ENCODE results near the gene PPIE. TPM values are rescaled to one million over a fixed set of nuclear protein-coding genes. Genes with fewer than 3 reads are reported as not detected.
A peak's percentile ranks its signal among the peaks of the same experiment; 100 is the strongest.

Gene PPIE
- total RNA-seq, 2 donors from 2014 or later, result 56.0 to 68.7 TPM

GRCh38 chr1:39732730-39733129, 6.0 kb upstream of the PPIE start:
- peaks cover 46% of the 10 kb centered on the region for H3K27me3 Mint-ChIP-seq
- no peaks in the 10 kb centered on the region for H3K9me3 Mint-ChIP-seq
- no peak for ATAC-seq (replicated peaks)
- no peaks in the 10 kb centered on the region for H3K36me3 Mint-ChIP-seq (ENCODE audit: low read depth)
- peaks cover 10% of the 10 kb centered on the region for H3K4me1 Mint-ChIP-seq
- no peak overlapping the region for H3K4me3 Mint-ChIP-seq
- H3K27ac Mint-ChIP-seq, result no peak overlapping the region

DNA sequence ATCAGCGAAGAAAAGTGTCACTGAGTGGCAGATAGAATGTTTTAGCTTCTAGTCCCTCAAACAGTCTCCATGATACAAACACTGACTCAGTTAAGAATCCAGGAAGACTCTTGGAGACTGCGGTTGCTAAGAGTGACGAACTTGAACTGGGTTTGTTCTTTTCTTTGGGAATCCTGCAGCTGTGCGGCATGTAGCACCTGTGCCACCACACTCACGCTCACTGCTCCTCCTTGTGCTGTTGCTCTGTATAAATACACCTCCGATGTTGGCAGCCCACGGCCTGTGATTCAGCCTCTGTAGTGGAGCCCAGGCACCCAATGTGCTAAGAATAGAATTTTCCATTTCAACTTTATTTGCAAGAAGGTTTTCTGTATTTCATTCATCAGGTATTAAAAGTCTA, 5.5 kb upstream of the PPIE start:
- H3K4me3 Mint-ChIP-seq, result no peak overlapping the region
- no peaks in the 10 kb centered on the region for H3K9me3 Mint-ChIP-seq
- H3K27me3 Mint-ChIP-seq, result peaks cover 42% of the 10 kb centered on the region
- no peaks in the 10 kb centered on the region for H3K36me3 Mint-ChIP-seq (ENCODE audit: low read depth)
- ATAC-seq (replicated peaks), result no peak
- no peak overlapping the region for H3K27ac Mint-ChIP-seq
- H3K4me1 Mint-ChIP-seq, result peaks cover 10% of the 10 kb centered on the region

DNA sequence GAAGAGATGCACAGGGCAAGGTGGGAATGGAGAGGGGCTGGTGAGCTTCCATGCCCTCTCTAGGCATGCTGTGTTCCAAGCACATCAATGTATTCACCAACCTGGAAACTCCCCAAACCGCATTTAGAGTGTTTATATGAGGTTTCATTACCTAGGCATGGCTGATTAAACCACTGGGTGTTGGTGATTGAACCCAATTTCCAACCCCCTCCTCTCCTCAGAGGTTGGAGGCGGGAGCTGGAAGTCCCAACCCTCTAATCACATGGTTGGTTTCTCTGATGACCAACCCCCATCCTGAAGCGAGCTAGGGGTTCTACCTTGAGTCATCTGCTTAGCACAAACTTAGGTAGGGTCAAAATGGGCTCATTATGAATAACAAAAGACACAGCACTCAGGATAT, 3.0 kb upstream of the PPIE start:
- Mint-ChIP-seq H3K27me3 (peaks cover 18% of the 10 kb centered on the region), H3K9me3 (no peaks in the 10 kb centered on the region), H3K4me3 (no peak overlapping the region), H3K4me1 (peaks cover 11% of the 10 kb centered on the region), H3K27ac (no peak overlapping the region), H3K36me3 (ENCODE audit: low read depth) (peaks cover 21% of the 10 kb centered on the region)
- ATAC-seq (replicated peaks), result peak; percentile 47

DNA sequence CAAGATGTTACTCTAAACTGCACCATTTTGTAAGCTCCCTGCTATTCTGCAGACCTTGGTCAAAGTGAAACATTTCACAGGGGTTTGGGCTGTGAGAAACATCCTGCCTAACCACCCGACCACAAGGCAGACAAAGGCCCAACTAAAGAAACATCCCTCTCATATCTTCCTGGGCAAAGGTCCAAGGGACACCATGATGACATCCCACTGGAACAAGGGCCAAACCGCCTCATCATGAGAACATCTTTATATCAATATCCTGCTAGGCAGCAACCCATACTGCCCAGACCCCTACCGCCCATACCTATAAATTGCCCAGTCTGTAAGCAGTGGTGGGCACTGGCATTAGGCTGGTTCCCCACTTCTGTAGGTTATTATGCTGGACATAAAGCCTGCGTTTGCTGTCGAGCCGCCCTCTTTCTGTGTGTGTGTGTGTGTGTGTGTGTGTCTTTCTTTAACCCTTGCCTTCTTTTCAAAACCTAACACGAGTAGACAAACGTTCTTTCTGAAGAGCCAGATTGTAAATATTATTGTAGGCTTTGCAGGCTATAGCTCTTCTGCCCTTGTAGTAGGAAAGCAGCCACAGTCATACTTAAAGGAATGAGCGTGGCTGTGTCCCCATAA, 1.0 kb upstream of the PPIE start:
- H3K27ac Mint-ChIP-seq, result no peak overlapping the region
- H3K27me3 Mint-ChIP-seq, result peaks cover 13% of the 10 kb centered on the region
- peaks cover 11% of the 10 kb centered on the region for H3K4me1 Mint-ChIP-seq
- no peak overlapping the region for H3K4me3 Mint-ChIP-seq
- H3K9me3 Mint-ChIP-seq, result no peaks in the 10 kb centered on the region
- peaks cover 41% of the 10 kb centered on the region for H3K36me3 Mint-ChIP-seq (ENCODE audit: low read depth)
- ATAC-seq (replicated peaks), result no peak

DNA sequence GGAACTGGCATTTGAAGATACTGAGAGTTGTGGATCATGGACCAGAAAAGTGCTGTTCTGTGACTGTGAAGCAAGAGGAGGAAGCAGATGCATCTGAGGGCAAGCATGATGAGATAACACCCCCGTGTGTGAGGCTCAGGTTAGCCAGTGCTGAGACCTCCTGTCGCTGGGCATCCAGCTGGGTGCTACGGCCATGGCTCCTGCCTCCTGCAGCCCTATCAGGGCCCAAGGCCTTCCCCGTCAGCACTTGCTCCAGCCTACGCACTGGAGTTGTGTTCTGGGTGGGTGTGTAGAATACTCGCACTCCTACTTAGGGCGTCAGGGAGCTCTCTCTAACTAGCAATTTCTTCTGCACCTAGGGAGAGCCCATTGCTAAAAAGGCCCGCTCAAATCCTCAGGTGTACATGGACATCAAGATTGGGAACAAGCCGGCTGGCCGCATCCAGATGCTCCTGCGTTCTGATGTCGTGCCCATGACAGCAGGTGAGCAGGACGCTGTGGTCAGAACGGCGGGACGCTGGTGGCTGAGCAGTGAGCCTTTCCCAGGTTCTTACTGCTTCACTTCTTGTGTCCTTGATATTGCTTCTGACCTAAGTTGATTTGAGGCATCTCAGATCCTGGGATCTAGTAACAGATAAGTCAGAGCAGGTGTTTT, 6.5 kb downstream of the PPIE start:
- Mint-ChIP-seq H3K4me1 (peaks cover 2% of the 10 kb centered on the region), H3K36me3 (ENCODE audit: low read depth) (peaks cover 97% of the 10 kb centered on the region), H3K4me3 (no peak overlapping the region), H3K27me3 (no peaks in the 10 kb centered on the region), H3K9me3 (no peaks in the 10 kb centered on the region), H3K27ac (no peak overlapping the region)
- ATAC-seq (replicated peaks), result no peak

DNA sequence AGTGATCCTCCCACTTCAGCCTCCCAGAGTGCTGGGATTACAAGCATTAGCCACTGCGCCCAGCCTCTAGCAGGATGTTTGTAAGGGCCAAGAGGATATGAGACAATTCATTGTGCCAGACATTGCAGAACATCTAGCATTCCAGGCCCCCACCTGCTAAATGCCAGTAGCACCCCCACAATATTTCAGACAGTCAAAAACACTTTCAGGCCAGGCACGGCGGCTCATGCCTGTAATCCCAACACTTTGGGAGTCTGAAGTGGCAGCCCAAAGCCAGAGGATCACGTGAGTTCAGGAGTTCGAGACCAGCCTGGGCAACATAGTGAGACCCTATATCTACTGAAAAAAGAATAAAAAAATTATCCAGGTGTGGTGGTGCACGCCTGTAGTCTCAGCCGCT, 12.9 kb downstream of the PPIE start:
- Mint-ChIP-seq H3K4me1 (peaks cover 4% of the 10 kb centered on the region), H3K4me3 (no peak overlapping the region), H3K27ac (no peak overlapping the region), H3K27me3 (no peaks in the 10 kb centered on the region), H3K36me3 (ENCODE audit: low read depth) (peaks cover 99% of the 10 kb centered on the region), H3K9me3 (no peaks in the 10 kb centered on the region)
- no peak for ATAC-seq (replicated peaks)

DNA sequence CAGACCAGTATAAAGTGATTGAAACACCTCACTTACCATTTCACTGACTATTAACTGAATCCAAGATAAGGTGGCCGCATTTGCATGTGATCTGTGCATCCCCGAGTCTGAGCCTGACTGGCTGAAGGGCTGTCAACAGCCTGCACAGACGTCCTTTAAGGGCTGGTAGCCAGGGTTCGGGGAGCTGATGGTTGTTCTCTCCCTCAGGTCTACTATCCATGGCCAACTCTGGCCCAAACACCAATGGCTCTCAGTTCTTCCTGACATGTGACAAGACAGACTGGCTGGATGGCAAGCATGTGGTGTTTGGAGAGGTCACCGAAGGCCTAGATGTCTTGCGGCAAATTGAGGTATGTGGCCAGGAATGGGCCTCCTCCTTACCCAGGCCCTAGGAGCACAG, 14.0 kb downstream of the PPIE start:
- Mint-ChIP-seq H3K36me3 (ENCODE audit: low read depth) (peaks cover 100% of the 10 kb centered on the region), H3K4me1 (peaks cover 4% of the 10 kb centered on the region), H3K9me3 (no peaks in the 10 kb centered on the region), H3K4me3 (no peak overlapping the region), H3K27ac (no peak overlapping the region), H3K27me3 (no peaks in the 10 kb centered on the region)
- no peak for ATAC-seq (replicated peaks)

DNA sequence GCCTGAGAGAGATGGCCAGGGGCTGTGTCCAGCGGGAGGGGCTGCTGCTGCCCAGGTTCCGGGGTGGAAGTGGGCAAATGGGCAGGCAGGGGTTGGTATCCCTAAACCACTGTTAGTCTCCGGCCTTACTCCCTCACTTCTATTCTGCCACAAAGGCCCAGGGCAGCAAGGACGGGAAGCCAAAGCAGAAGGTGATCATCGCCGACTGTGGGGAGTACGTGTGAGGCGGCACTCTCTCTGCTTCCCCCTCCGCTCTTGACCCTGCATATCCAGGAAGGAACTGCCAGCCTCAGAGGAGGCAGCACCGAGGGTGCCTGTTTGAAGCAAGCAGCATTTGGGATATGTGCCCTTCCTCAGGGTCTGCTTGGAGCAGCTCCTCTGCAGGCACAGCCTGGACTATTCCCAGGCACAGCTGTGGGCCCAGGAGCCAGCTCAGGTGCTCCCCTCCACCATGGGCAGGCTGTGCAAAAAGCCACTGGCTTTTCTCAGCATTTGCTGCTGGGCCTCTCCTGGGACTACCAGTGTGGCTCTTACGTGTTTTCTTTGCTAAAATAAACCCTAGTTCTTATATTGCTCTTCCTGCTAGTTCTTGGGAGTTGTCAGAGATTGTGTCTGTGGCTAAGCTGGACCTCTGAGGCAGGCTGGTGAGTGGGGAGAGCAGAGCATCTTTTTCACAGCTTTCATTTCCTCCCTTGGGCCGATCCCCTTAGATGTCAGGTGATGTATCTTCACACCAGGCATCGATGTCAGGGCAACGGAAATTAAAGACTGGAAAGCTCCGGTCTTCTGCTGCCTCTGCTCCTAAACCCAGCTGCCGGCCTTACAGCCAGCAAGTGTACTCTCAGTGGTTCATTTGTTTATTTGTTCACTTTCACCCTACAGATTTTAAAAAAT, 14.7 kb downstream of the PPIE start:
- ATAC-seq (replicated peaks), result no peak
- no peak overlapping the region for H3K27ac Mint-ChIP-seq
- no peaks in the 10 kb centered on the region for H3K27me3 Mint-ChIP-seq
- peaks cover 100% of the 10 kb centered on the region for H3K36me3 Mint-ChIP-seq (ENCODE audit: low read depth)
- H3K4me3 Mint-ChIP-seq, result no peak overlapping the region
- H3K4me1 Mint-ChIP-seq, result peaks cover 4% of the 10 kb centered on the region
- H3K9me3 Mint-ChIP-seq, result no peaks in the 10 kb centered on the region

DNA sequence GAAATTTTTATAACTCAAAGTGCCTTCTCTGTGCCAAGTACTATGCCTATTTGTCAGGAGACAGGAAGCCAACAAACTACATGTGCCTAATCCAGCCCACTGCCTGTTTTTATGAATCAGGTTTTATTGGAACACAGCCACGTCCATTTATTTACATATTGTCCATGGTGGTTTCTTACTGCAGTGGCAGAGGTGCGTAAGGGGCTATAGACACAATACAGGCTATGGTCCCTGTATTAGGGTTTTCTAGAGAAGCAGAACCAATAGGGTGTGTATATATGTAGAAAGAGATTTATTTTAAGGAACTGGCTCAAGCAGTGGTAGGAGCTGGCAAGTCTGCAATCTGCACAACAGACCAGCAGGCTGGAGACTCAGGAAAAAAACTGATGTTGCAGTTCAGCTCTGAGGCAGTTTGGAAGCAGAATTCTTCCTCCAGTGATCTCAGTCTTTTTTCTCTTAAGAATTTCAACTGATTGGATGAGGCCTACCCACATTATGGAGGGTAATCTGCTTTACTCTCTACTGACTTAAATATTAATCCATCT, 15.4 kb downstream of the PPIE start:
- Mint-ChIP-seq H3K27ac (no peak overlapping the region), H3K4me3 (no peak overlapping the region), H3K36me3 (ENCODE audit: low read depth) (peaks cover 95% of the 10 kb centered on the region)

GRCh38 chr1:39754906-39755504, 16.3 kb downstream of the PPIE start:
- Mint-ChIP-seq H3K4me1 (peaks cover 4% of the 10 kb centered on the region), H3K4me3 (no peak overlapping the region), H3K27me3 (no peaks in the 10 kb centered on the region), H3K9me3 (no peaks in the 10 kb centered on the region), H3K27ac (no peak overlapping the region), H3K36me3 (ENCODE audit: low read depth) (peaks cover 86% of the 10 kb centered on the region)
- ATAC-seq (replicated peaks), result no peak

More for the DNA sequence above, 15.4 kb downstream of the PPIE start:
- no peak for ATAC-seq (replicated peaks)
- Mint-ChIP-seq H3K9me3 (no peaks in the 10 kb centered on the region), H3K4me1 (peaks cover 4% of the 10 kb centered on the region), H3K27me3 (no peaks in the 10 kb centered on the region)

- Mint-ChIP-seq H3K4me3 (no peak overlapping the region), H3K4me1 (no peaks in the 10 kb centered on the region), H3K9me3 (no peaks in the 10 kb centered on the region), H3K27me3 (no peaks in the 10 kb centered on the region), H3K36me3 (ENCODE audit: low read depth) (peaks cover 75% of the 10 kb centered on the region), H3K27ac (no peak overlapping the region)
- no peak for ATAC-seq (replicated peaks)
These were observed 17.4 kb downstream of the PPIE start for GRCh38 chr1:39755965-39756659.

GRCh38 chr1:39757501-39757900, 18.8 kb downstream of the PPIE start:
- Mint-ChIP-seq H3K36me3 (ENCODE audit: low read depth) (peaks cover 61% of the 10 kb centered on the region), H3K4me1 (no peaks in the 10 kb centered on the region), H3K4me3 (no peak overlapping the region), H3K27me3 (no peaks in the 10 kb centered on the region), H3K27ac (no peak overlapping the region), H3K9me3 (no peaks in the 10 kb centered on the region)
- ATAC-seq (replicated peaks), result no peak

DNA sequence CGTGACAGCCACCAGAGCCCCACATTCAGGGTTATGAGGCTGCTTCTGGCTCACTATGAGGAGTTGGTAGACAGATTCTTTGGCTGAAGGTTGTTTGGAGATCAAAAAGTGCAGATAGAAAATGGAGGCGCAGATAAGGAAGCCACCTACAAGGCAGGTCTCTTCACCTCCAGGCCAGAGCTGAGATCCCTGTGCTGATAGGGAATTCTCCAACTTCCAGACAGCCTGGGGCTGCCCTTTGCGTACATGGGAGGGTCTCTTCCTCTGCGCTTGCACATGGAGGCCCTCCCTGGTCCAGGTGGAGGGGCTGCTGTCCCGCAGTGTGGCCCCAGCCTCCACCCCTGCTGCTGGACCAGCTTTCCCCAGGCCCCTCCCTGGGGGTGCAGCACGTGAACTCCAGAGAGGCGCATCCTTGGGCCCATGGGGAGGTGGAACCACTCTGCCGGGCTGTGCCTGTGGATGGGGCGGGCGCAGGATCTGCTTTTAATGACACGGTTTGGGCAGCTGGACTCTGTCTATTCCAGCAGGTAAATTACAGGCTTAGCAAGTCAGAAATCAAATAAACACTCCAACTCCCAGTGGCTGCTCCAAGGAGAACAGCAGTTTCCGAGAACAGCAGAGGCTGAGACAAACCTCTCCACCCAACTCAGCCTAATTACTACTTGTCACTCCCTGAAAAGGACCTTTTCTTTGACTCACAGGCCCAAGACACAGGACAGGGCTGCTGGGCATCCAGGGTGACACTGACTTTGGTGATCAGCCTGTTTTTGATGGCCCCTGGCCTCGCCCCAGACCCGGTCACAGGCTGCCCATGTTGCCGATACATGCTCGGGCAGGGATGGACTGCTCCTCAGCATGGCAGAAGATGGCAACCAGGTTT, 20.1 kb downstream of the PPIE start:
- Mint-ChIP-seq H3K4me3 (no peak overlapping the region), H3K36me3 (ENCODE audit: low read depth) (peaks cover 48% of the 10 kb centered on the region), H3K27ac (no peak overlapping the region), H3K4me1 (no peaks in the 10 kb centered on the region), H3K9me3 (no peaks in the 10 kb centered on the region), H3K27me3 (no peaks in the 10 kb centered on the region)
- ATAC-seq (replicated peaks), result no peak
